Caco-2 (cell line): ENCODE data around the gene CAMK1D. TPM values are rescaled to one million over a fixed set of nuclear protein-coding genes. Genes with fewer than 3 reads are reported as not detected.

Source experiments
- BruUV-seq: library from RNA; stranded (reverse); fragments of 400-500 nt; replicated peaks from 2 replicates; lab custom pipeline; 2021; lab: Mats Ljungman, UMichigan
- CTCF ChIA-PET: fragments of 300-600 bp; sonication (Branson Sonifier 250); formaldehyde crosslinking; loops from one replicate; lab custom pipeline; 2022; ENCODE audit warnings: antibody characterized with exemption; lab: Charles Lee
- POLR2A ChIA-PET: fragments of 300-600 bp; sonication (Branson Sonifier 250); formaldehyde crosslinking; loops from one replicate; lab custom pipeline; 2022; ENCODE audit warnings: antibody characterized with exemption; lab: Charles Lee
- DNase-seq, 2 experiments: peaks; one replicate each; pipeline versions ENCODE4 v3.0.0 to v3.0.0-alpha.2; 2020 to 2022
- H3K27me3 ChIP-seq: replicated peaks from 2 replicates; pipeline ENCODE4 v1.6.0; 2011; ENCODE audit warnings: low read length; ENCODE audit not compliant: control insufficient read depth, insufficient read depth
- H3K36me3 ChIP-seq: 2 replicates; pipeline ENCODE4 v1.5.1; 2011; ENCODE audit warnings: low read length; ENCODE audit not compliant: control insufficient read depth, insufficient read depth
- H3K4me1 ChIP-seq: fragments of 250-450 bp; sonication (Bioruptor Pico); 2 replicates; pipeline ENCODE4 v1.5.1; 2020; ENCODE audit warnings: mild to moderate bottlenecking
- H3K4me3 ChIP-seq: 2 replicates; pipeline ENCODE4 v1.5.1; 2011; ENCODE audit warnings: low read depth, mild to moderate bottlenecking, control low read depth, low read length
- H3K9me3 ChIP-seq: fragments of 250-450 bp; sonication (Bioruptor Pico); 2 replicates; pipeline ENCODE4 v1.5.1; 2020; ENCODE audit warnings: mild to moderate bottlenecking, moderate library complexity
- H3K27ac Mint-ChIP-seq: one replicate; pipeline ENCODE4 v1.8.0; 2022; ENCODE audit warnings: mixed read lengths; ENCODE audit not compliant: unreplicated experiment
- H3K27me3 Mint-ChIP-seq: one replicate; pipeline ENCODE4 v1.8.0; 2022; ENCODE audit warnings: mixed read lengths; ENCODE audit not compliant: insufficient read depth, unreplicated experiment
- H3K36me3 Mint-ChIP-seq: one replicate; pipeline ENCODE4 v1.8.0; 2022; ENCODE audit warnings: mild to moderate bottlenecking, mixed read lengths; ENCODE audit not compliant: insufficient read depth, unreplicated experiment
- H3K4me1 Mint-ChIP-seq: one replicate; pipeline ENCODE4 v1.8.0; 2022; ENCODE audit warnings: low read depth, mixed read lengths; ENCODE audit not compliant: unreplicated experiment
- H3K4me3 Mint-ChIP-seq: one replicate; pipeline ENCODE4 v1.8.0; 2022; ENCODE audit warnings: mild to moderate bottlenecking, moderate library complexity, mixed read lengths; ENCODE audit not compliant: unreplicated experiment
- H3K9me3 Mint-ChIP-seq: one replicate; pipeline ENCODE4 v1.8.0; 2022; ENCODE audit warnings: mixed read lengths; ENCODE audit not compliant: unreplicated experiment
- CTCF ChIP-seq, 2 experiments: fragments of 200-600 bp in 1 of 2; IDR thresholded peaks; 1 replicate in 1 of 2; 2 replicates in 1 of 2; pipeline versions ENCODE4 v1.5.1 to v1.8.0; 2011 to 2022; ENCODE audit warnings: antibody characterized with exemption in 1 of 2, control low read depth in 1 of 2, inconsistent platforms in 1 of 2, low read depth in 1 of 2, low read length in 1 of 2, mild to moderate bottlenecking in 1 of 2, moderate library complexity in 1 of 2; ENCODE audit not compliant: insufficient read depth in 1 of 2, severe bottlenecking in 1 of 2, unreplicated experiment in 1 of 2
- intact Hi-C: fragments of 100-400 bp; cut with micrococcal nuclease; formaldehyde crosslinking; loops from one replicate; pipeline ENCODE4 v1.10.0; 2022; ENCODE audit not compliant: unreplicated experiment
- total RNA-seq: library from RNA; stranded (reverse); gene quantifications from 2 replicates; pipeline ENCODE4 v1.2.3, GENCODE V29; 2022

The CAMK1D gene
- total RNA-seq, 1 experiment from 2014 or later, result 10.9 TPM

- H3K27me3 Mint-ChIP-seq, result no peaks in the 10 kb centered on the region
- peaks cover 29% of the 10 kb centered on the region for H3K9me3 ChIP-seq
- no peak for DNase-seq
- H3K4me1 ChIP-seq, result peaks cover 10% of the 10 kb centered on the region
- H3K36me3 ChIP-seq, result no peaks in the 10 kb centered on the region
- POLR2A ChIA-PET, result no interaction called here
- H3K4me1 Mint-ChIP-seq, result no peaks in the 10 kb centered on the region
- no peak overlapping the region for H3K4me3 ChIP-seq
- H3K9me3 Mint-ChIP-seq, result peaks cover 22% of the 10 kb centered on the region
- H3K4me3 Mint-ChIP-seq, result no peak overlapping the region
- CTCF ChIA-PET, result no interaction called here
- H3K36me3 Mint-ChIP-seq, result no peaks in the 10 kb centered on the region
- no TSS peak for BruUV-seq
- no peak overlapping the region for H3K27ac Mint-ChIP-seq
- no peak for TF ChIP-seq CTCF (IDR thresholded peaks at IDR 0.05; ENCODE audit: insufficient read depth in 1 of 2, low read depth in 1 of 2, low read length in 1 of 2, severe bottlenecking in 1 of 2, unreplicated experiment in 1 of 2)
- intact Hi-C loops, result no loop called here
- no peaks in the 10 kb centered on the region for H3K27me3 ChIP-seq
Observed at GRCh38 chr10:12521423-12521822, 172.1 kb downstream of the CAMK1D start.

DNA sequence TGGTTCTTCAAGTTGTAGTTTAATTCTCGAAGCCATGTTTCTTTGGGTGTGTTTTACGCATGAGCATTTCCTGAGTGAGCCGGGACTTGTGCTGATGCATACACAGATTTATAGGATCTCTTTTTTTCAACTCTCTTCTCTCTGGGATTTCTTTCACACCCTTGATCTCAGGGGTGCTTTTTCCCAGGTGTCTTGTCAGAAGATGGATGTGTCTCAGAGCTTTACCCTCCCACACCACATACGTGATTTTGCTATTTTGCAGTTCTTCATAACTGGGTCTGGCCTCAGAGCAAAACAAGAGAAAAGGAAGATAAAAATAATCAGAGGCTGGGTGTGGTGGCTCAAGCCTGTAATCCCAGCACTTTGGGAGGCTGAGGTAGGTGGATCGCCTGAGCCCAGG lies 177.0 kb downstream of the CAMK1D start:
- H3K4me3 Mint-ChIP-seq, result no peak overlapping the region
- H3K27ac Mint-ChIP-seq, result no peak overlapping the region
- H3K4me3 ChIP-seq, result no peak overlapping the region
- peaks cover 25% of the 10 kb centered on the region for H3K9me3 ChIP-seq
- no peaks in the 10 kb centered on the region for H3K27me3 ChIP-seq
- BruUV-seq, result no TSS peak
- H3K4me1 Mint-ChIP-seq, result no peaks in the 10 kb centered on the region
- no peaks in the 10 kb centered on the region for H3K27me3 Mint-ChIP-seq
- intact Hi-C loops, result no loop called here
- TF ChIP-seq CTCF (IDR thresholded peaks at IDR 0.05; ENCODE audit: insufficient read depth in 1 of 2, low read depth in 1 of 2, low read length in 1 of 2, severe bottlenecking in 1 of 2, unreplicated experiment in 1 of 2), result no peak
- ChIA-PET POLR2A (no interaction called here), CTCF (no interaction called here)
- no peaks in the 10 kb centered on the region for H3K36me3 ChIP-seq
- no peaks in the 10 kb centered on the region for H3K36me3 Mint-ChIP-seq
- H3K4me1 ChIP-seq, result peaks cover 3% of the 10 kb centered on the region; the same call in 1 of the 2 replicates
- peak in 1 of 2 experiments; percentile 2 for DNase-seq
- H3K9me3 Mint-ChIP-seq, result peaks cover 19% of the 10 kb centered on the region

DNA sequence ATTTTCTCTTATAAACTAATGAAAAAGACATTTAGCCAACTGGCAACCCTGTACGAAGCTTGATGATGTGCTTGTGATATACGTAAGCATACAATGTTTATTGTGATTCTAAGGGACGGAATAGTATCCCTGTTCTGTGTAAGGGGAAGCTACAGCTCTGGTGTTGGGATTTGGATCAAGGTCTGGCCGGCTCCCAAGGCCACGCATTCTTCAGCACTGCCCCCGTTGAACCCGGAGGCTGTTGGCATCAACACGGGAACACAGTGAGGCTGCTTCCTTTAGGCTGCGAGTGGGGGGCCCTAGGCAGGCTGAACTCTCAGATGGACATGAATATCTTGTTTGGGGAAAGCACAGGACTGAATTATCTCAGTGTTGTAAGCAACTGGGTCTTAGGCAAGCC lies 180.6 kb downstream of the CAMK1D start:
- H3K4me1 Mint-ChIP-seq, result peaks cover 5% of the 10 kb centered on the region
- H3K9me3 ChIP-seq, result peaks cover 6% of the 10 kb centered on the region
- H3K4me3 ChIP-seq, result no peak overlapping the region
- no peak overlapping the region for H3K4me3 Mint-ChIP-seq
- H3K36me3 ChIP-seq, result no peaks in the 10 kb centered on the region
- ChIA-PET CTCF (no interaction called here), POLR2A (no interaction called here)
- H3K4me1 ChIP-seq, result no peaks in the 10 kb centered on the region
- no peak overlapping the region for H3K27ac Mint-ChIP-seq
- intact Hi-C loops, result no loop called here
- no peaks in the 10 kb centered on the region for H3K27me3 ChIP-seq
- no peaks in the 10 kb centered on the region for H3K36me3 Mint-ChIP-seq
- no peak for TF ChIP-seq CTCF (IDR thresholded peaks at IDR 0.05; ENCODE audit: insufficient read depth in 1 of 2, low read depth in 1 of 2, low read length in 1 of 2, severe bottlenecking in 1 of 2, unreplicated experiment in 1 of 2)
- peak in 1 of 2 experiments; percentile 14 for DNase-seq
- no peaks in the 10 kb centered on the region for H3K27me3 Mint-ChIP-seq
- BruUV-seq, result no TSS peak
- peaks cover 8% of the 10 kb centered on the region for H3K9me3 Mint-ChIP-seq
